GM19467 (cell line): ENCODE results near the gene BCLAF3.
A peak's percentile ranks its signal among the peaks of the same experiment; 100 is the strongest.

Experiments used
- ATAC-seq: cut with Tn5 transposase; IDR thresholded peaks from one replicate; pipeline ENCODE4 v1.9.1; 2021; ENCODE audit warnings: mild to moderate bottlenecking, moderate library complexity; ENCODE audit not compliant: unreplicated experiment

Gene BCLAF3

DNA sequence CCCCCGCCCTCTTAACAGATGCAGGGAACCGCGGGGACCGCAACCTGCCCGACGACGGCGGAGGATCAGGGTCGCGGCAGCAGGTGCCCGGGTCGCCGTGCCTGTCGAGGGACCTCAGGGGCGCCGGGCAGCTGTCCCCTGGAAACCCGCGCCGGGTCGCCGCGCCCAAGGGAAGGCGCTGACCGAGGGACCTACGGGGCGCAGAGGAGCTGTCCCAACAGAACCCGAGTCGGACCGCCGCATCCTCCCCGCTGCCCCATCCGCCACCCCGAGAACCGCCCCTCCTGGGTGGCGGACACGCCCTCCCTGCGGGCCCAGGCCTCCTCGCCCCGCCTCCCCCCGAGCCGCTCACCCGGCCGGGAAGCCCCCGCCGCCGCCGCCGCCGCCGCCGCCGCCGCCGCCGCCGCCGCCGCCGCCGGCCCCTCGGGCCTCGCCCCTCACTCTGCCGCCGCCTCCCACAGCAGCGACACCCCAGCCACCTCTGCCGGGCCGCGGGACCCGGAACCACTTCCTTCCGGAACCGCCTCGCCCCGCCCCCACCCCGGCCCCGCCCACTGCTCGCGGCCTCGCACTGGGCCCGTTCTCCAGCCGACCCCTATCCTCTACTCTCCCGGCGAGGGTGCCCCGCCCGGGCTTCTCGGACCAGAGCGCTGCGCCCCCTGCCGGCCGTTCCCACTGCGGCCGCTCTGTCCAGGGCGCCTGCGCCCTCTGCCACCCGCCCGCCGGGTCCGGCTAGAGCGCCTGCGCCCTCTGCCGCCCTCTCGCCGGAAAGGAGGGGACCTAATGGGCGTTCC is at the start of gene BCLAF3:
Gene BCLAF3, minus strand, starts transcription at position 506 of the 794 bp plus-strand sequence. CDS start 20,797 bp downstream, outside the sequence.
- ATAC-seq = peak; percentile 94

DNA sequence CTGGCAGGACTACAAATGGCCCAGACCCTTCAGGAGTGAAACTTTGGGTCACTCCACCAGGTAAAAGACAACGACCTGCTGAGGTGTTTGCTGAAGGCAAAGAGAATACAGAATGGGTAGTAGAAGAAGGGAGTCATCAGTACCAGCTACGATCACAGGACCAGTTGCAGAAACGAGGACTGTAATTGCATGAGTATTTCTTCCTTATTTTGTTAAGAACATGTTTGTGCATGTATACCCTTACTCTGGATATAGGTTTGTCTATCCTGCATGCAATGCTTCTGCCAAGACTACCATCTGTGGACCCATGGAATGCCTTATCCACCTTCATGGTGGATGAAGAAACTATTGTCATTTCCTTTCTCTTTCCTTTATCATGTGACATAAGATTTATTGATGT is 48.1 kb upstream of the BCLAF3 start:
- ATAC-seq = no peak

DNA sequence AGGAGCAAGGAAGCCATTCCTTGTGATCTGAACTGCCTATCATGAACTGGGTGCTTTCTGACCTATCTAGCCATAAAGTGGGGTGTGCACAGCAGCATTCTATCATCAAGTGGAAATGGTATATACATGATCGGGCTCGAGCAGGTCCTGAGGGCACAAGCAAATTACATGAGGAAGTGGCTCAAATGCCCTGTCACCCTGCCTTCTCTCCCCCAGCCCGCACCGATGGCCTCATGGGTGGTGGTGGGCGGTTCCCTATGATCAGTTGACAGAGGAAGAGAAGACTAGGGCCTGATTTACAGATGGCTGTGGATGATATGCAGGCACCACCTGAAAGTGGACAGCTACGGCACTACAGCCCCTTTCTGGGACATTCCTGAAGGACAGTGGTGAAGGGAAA is 46.3 kb upstream of the BCLAF3 start:
- ATAC-seq = no peak

DNA sequence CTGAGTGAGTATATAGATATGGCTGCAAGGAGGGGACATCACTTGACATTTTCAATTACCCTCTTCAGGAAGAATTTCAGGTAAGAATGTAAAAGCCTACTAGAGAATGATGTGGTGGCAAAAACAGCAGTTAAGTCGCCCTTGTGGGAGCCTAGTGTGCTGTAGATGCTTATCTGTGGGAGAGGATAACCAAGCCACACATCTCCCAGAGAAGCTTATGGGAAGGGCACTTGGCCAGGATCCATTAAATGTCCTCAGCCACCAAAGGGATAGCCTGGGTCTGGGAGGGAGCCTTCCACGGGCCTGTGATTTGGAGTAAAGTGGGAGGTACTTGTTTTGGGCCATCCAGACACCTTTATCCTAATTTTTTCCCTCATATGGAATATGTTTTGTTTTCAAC is 41.3 kb upstream of the BCLAF3 start:
- no peak for ATAC-seq

DNA sequence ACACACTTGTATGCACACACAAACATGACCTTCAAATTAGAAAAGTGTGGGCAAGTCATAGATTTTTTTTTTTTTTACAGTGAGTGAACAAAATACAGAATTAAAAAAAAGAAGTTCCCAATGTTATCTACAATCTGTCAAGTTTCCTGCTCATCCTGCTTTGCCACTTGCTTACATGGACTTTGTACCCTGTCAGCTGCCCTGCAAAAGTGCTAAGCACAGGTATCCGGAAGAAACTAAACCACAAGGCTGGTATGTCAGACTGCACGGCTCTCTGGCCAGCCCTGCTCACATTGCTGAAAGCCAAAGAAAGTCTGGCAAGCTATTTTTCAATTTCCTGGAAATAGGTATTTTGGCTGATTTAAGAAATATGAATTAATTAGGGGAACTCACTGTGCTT is 38.9 kb upstream of the BCLAF3 start:
- no peak for ATAC-seq

DNA sequence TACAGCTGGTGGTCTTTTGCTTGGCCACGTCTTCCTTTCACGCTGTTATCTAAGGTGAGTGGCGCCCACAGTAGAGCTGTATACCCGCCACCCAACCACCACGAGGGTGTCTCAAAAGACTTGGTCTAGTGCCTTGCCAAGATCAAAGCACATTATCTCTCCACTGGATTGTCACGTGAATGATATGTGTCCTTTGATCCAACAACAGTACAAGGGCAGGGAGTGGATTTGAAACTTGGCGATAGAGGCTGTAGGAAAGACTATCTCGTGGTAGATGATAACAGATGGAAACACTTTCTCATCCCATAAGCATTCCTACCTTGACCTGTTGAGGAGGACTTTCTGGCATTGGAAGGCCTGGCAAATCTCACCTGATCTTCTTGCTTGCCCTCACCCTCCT is 37.7 kb upstream of the BCLAF3 start:
- no peak for ATAC-seq

DNA sequence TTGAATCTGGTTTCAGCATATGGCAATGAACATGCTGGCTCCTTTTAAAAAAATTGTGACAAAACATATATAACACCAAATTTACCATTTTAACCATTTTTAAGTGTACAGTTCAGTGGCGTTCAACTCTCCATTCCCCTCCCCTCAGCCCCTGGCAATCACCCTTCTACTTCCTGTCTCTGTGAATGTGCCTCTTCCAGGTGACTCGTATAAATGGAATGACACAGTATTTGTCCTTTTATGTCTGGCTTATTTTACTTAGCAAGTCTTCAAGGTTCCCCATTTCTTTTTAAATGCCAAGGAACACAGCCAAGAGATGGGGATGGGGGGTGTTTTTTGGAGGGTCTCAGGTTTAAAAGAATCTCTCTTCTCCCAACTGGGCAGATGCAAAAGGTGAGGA is 35.4 kb upstream of the BCLAF3 start:
- ATAC-seq = no peak

DNA sequence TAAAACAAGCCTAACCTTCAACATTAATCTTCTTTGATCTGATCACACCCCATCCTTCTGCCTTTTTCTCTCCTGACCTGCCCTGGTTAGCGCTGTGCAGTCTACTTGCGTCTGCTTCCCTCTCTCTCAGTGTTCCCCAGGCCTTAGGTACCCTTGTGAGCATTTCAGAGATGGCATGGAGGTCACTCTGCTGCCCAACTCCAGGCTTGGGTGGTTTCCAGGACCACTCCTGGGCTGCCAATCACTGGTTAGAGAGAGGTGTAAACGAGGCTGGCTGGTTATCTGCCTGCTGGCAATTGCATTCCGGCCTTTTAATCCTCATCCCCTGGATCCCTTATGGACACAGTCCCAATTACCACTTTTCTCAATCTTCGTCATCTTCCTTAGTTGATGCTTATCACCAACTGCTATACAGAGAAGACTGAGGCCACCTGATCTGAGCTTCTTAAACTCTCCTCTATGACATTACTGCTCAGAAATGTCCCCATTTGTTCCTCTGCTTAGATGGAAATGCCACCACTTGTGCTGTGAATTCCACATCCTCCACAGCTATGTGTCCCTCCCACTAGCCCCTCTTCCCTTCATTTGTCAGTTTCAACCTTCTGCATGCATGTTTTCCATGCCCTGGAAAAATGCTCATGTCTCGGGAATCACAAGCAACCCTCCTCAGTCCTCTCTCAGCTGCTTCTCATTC is 29.0 kb upstream of the BCLAF3 start:
- no peak for ATAC-seq

DNA sequence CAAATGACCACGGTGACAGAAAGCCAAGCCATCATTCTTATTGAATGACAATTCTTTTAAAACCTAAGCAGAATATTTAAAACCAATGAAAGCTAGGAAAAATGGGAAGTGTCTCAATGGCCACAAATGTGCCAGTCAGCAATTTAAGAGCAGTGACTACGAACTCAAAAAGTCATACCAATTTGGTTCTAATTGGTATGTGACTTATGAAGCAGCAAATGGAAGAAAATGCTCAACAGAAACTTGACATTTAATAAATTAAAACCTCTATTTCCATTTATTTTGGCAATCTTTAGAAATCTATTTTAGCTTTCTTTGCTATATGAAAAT is 25.7 kb upstream of the BCLAF3 start:
- no peak for ATAC-seq

DNA sequence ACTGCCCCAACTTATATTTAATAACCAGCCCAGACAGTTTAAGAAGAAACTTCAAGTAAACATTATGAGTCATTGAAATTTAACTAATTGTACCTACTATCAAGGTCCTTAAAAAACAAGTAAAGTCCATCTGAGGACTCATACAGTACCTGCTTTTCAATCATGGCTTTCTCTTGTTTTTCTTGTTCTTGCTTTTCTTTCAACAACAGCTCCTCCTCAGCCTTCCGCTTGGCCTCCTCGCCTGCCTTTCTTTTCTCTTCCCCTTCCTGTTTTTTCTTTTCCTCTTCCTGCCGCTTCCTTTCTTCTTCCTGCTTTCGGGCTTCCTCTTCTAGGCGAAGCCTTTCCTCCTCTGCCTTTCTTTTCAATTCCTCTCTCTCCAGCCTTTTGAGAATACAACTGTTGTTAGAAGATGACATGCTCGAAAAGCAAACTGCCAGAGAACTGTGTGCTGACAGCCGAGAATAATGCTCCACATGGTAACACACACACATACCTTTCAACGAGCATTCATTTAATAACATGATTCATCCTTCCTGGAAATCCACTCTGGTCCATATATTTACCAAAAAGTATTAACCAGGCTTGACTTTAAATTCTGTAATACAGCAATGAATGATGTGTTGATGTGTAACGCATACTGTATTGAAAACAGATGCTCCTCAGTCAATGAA is 25.2 kb upstream of the BCLAF3 start:
- no peak for ATAC-seq

DNA sequence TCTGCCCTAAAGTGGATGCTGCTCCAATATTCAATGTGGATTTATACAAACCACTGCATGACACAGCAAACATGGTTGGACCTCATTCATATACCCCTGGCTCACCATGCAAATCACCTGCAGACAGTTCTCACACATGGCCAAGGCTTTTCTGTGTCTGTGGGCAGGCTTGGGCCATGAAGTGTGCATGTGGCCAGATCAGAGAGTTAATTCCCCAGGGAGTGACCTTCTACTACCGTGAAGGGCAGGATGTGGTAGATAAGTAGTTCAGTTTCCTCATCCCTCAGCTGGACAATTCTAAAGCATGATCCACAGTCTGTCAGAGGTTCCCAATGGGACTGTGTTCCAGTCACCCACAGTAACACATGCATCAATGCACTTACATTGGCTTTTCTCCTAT is 24.6 kb upstream of the BCLAF3 start:
- ATAC-seq = no peak

DNA sequence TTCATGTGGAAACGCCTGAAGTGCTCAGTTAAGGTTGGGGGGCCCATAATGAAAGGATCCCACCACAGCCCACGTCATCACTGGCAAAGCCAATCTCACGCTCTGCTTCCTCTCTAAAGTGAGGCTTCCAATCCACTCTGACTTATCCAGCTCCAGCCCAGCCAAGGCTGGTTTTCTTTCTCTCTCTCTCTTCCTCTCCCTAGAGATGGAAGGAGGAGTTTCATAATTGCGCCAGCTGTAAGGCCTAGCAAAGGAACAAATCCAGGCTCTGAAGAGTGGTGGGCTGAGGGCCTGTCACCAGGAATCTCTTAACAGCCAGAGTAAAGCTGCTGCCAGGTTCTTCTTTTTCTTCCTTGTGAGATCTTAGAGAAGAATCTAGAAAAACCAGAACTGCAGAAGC is 20.7 kb upstream of the BCLAF3 start:
- no peak for ATAC-seq

DNA sequence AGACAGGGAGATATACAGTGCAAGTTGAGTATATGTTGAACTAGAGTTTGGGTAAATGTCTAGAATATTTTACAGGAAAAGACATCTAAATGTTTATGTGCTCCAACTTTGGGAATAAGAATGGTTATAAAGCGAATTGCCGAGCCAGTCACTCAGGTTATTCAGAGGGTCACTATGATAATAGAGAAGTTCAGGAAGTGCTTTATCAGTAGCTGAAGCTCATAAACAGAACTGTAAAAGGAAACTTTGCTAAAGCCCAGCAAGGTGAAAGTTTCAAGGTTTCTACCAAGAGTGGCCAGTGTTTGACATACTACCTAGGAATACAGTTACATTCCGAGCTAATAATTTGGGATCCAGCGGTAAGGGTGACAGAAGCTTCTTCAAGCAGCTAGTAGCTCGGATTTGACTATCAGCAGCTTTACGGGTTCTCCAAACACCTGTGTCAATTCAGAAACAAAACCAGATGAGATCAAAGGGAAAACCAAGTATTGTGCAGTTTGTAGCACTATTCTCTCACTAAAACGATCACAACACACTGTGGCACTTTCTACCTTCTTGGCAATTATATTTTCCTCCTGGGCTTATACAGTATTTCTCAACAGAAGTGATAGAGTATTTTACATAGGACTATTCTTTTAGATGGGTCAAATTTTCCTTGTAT is 17.2 kb upstream of the BCLAF3 start:
- ATAC-seq = no peak

DNA sequence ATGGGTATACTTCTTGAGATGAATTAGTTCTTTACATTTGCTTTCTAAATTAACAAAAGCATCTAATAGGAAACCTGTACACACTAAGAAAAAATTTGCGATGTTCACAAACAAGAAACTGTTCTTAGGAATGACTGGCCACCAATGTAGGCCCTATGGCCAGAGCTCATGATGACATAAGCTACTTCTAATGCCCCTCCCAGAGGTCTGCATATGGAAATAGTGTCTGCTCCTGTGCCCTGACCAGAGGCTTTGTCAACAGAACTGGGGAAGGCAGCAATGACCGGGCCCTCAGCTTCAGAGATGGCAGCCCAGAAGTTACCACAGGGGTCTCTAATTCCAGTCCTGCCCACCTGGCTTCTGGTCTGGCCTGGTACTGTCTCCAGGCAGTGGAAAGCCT is 15.0 kb upstream of the BCLAF3 start:
- ATAC-seq = no peak

DNA sequence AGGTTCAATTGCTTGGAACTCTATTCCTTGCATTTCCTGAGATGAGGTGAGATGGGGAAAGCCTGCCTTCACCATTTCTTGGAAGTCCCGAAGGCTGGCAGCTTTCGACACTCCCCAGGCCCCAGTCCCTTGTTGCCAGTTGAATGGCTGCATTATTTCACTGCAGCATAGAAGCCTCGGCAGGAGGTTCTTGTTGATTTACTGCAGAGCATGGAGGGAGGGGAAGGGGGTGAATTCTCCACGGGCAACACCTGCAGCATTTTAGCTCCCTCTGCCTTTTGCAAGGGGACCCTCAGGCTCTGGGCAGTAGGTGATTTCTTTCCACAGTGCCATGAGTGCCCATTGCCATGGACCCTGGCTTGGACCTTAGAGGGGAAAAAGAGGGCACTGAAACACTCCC is 10.7 kb upstream of the BCLAF3 start:
- no peak for ATAC-seq

DNA sequence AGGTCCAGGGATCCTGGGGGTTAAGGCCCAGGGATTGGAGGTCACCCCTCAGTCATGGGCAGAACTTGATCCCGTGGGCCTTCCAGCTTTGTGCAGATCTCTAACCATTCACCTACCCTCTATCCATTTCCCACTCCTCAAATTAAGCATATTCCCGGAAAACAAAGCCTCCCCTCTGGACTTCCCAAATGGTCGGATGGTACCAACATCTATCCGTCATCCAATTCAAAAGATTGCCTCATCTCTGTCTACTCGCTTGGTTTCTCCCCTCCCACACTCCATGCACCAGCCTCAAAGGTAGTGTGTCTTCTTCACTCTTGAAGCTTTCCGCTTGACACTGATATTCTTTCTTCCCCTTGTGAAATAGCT is 473 bp upstream of the BCLAF3 start:
- ATAC-seq = no peak

DNA sequence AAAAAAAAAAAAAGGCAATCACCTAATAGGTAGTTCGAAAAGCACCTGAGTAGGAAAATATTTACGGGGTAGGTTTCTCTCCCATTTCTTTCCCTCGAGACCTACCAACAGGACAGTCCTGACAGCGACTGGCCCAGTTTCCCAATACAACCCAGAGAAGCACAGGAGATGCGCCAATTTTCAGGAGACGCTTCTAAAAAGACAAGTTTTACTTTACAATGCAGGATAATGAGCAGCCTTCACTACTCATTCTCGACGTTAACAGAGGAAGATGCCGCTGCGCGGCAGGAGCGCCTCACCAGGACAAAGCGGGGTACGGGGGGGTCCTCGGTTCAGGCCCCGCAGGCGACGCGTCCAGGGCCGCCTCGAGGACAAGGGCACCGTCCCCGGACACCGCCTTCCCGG is 708 bp downstream of the BCLAF3 start:
- ATAC-seq = peak; percentile 12

DNA sequence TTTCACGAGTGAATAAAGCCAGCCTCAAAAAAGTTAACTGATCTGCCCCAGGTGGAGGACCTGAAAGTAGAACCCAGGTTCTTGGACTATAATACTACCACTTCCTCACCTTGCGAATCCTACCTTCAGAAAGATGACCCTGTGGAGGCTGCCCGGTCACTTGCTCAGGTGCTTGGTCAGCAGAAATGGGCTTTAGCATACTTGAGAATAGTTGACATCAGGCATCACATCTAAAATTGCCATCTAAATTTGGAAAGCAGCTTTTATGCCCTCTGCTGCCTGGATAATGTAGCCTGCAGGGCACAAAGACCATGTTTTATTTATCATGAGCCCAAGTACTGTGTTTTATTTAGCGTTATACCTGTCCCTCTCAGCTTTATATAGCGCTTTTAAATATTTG is 3.0 kb downstream of the BCLAF3 start:
- ATAC-seq = no peak

DNA sequence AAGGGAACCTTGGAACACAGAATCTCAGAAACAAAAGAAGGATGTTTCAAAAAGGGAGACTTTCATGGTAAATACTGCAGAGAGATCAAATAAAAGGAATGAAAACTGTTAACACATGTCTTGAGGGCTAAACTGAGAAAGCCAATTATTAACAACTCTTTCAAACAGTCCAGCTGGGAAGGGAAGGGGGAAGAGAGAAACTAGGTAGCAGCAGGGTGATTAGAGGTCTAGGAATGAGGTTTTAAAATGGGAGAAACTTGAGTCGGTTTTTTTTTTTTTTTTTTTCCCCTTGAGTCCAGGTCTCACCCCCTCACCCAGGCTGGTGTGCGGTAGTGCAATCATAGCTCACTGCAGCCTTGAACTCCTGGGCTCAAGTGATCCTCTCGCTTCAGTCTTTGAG is 4.3 kb downstream of the BCLAF3 start:
- ATAC-seq = no peak

DNA sequence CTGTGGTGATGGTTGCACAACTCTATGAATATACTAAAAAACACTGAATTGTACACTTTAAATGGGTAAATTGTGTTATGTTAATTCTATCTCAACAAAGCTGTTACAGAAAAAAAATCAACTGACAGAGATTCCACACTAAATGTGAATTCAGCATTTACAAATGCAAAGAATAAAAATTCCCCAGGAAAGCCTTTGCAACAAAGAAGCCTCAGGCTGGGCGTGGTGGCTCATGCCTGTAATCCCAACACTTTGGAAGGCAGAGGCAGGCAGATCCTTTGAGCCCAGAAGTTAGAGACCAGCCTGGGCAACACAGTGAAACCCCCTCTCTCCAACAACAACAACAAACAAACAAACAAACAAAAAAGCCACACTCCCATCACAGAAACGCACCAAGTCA is 8.9 kb downstream of the BCLAF3 start:
- no peak for ATAC-seq

DNA sequence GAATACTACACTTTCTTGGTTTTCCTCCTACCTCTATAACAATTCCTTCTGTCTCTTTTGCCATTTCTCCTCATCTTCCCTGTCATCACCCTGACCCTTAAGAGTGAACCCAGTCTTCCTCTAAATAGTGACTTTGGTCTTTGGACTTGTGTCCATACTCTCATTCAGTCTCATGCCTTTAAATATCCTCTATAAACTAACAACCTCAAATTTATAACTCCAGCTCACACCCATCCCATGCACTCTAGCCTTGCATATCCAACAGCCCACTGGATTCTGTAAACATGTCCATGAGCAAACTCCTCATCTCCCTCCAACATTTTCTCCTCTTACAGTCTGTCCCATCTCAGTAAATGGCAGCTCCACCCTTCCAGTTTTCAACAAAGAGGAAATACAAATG is 15.0 kb downstream of the BCLAF3 start:
- ATAC-seq = no peak

DNA sequence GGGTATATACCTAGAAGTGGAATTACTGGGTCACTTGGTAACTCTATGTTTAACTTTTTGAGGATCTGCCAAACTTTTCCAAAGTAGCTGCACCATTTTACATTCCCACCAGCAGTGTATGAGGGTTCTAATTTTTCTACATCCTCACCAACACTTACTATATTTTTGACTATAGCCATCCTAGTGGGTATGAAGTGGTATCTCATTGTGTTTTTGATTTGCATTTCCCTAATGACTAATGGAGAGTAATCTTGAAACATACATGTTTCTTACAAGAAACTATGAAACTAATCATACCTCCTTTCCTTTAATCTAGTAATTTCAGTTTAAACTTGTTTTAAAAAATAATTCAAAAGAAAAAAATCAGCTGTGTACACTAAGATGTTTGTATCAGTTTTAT is 17.9 kb downstream of the BCLAF3 start:
- ATAC-seq = no peak
